G401 (cell line): ENCODE measurements around the gene TPSG1. TPM values are rescaled to one million over a fixed set of nuclear protein-coding genes. Genes with fewer than 3 reads are reported as not detected.
"Not testable (repeated sequence)": the region's sequence is repeated elsewhere in the genome, so short reads cannot be mapped to it uniquely, and the experiment has no call there.

Source experiments
- DNase-seq: peaks from one replicate; pipeline ENCODE4 v3.0.0-alpha.2; 2015; ENCODE audit warnings: low spot score
- in situ Hi-C: cut with HindIII; loops from 2 replicates; pipeline ENCODE4 v1.10.0; 2016; ENCODE audit warnings: low sequenced_read_pairs, mixed read lengths
- total RNA-seq: library from RNA; depleted of rRNA; stranded (reverse); fragments of >200 nt; shearing (Covaris generic); gene quantifications from 2 replicates; pipeline ENCODE4 v1.2.3, GENCODE V29; 2014

The TPSG1 gene
- total RNA-seq, 1 experiment from 2014 or later = not detected

GRCh38 chr16:1258225-1258600 lies 33.1 kb upstream of the TPSG1 start:
- DNase-seq = no peak

GRCh38 chr16:1257561-1258224 lies 32.6 kb upstream of the TPSG1 start:
- in situ Hi-C loops = no loop called here
- no peak for DNase-seq

More at GRCh38 chr16:1258225-1258600, 33.1 kb upstream of the TPSG1 start:
- in situ Hi-C loops = no loop called here

- no peak for DNase-seq
These were observed 31.8 kb upstream of the TPSG1 start for GRCh38 chr16:1256874-1257322.

GRCh38 chr16:1256296-1256873 lies 31.3 kb upstream of the TPSG1 start:
- DNase-seq, in situ Hi-C loops: not testable (repeated sequence)

More at GRCh38 chr16:1256874-1257322, 31.8 kb upstream of the TPSG1 start:
- in situ Hi-C loops = no loop called here

- in situ Hi-C loops, DNase-seq: not testable (repeated sequence)
These were observed 30.4 kb upstream of the TPSG1 start, which contains the start of gene TPSD1 for GRCh38 chr16:1255276-1256122. Gene TPSD1 (plus strand): TSS chr16:1256069. CDS start chr16:1256281, 212 bp downstream.

- in situ Hi-C loops, DNase-seq: not testable (repeated sequence)
These were observed 29.8 kb upstream of the TPSG1 start for GRCh38 chr16:1254821-1255220.

- in situ Hi-C loops, DNase-seq: not testable (repeated sequence)
These were observed 28.8 kb upstream of the TPSG1 start for GRCh38 chr16:1253701-1254364.

GRCh38 chr16:1249031-1249755 lies 24.1 kb upstream of the TPSG1 start:
- DNase-seq = not testable (repeated sequence)

GRCh38 chr16:1247903-1248537 lies 23.0 kb upstream of the TPSG1 start:
- DNase-seq, in situ Hi-C loops: not testable (repeated sequence)

More at GRCh38 chr16:1249031-1249755, 24.1 kb upstream of the TPSG1 start:
- in situ Hi-C loops = not testable (repeated sequence)

- DNase-seq = no peak
- in situ Hi-C loops = no loop called here
These were observed 20.5 kb upstream of the TPSG1 start for GRCh38 chr16:1245452-1246020.

- in situ Hi-C loops = no loop called here
These were observed 19.8 kb upstream of the TPSG1 start for GRCh38 chr16:1244881-1245280.

GRCh38 chr16:1243907-1244850 lies 19.1 kb upstream of the TPSG1 start:
- DNase-seq = not testable (repeated sequence)

More at GRCh38 chr16:1244881-1245280, 19.8 kb upstream of the TPSG1 start:
- no peak for DNase-seq

GRCh38 chr16:1243363-1243762 lies 18.3 kb upstream of the TPSG1 start:
- in situ Hi-C loops, DNase-seq: not testable (repeated sequence)

More at GRCh38 chr16:1243907-1244850, 19.1 kb upstream of the TPSG1 start:
- in situ Hi-C loops = not testable (repeated sequence)

- DNase-seq, in situ Hi-C loops: not testable (repeated sequence)
These were observed 16.0 kb upstream of the TPSG1 start for GRCh38 chr16:1241081-1241480.

- DNase-seq, in situ Hi-C loops: not testable (repeated sequence)
These were observed 15.4 kb upstream of the TPSG1 start, which contains the start of gene TPSAB1 for GRCh38 chr16:1240436-1240835. Gene TPSAB1 (plus strand): TSS chr16:1240705. CDS start chr16:1240939, 234 bp downstream.

GRCh38 chr16:1239575-1239974 lies 14.5 kb upstream of the TPSG1 start:
- DNase-seq, in situ Hi-C loops: not testable (repeated sequence)
